ENCODE data around the gene METTL15.
"Not testable (repeated sequence)": the region's sequence is repeated elsewhere in the genome, so short reads cannot be mapped to it uniquely, and the experiment has no call there.

METTL15 gene

GRCh38 chr11:28168718-28169117 is 60.5 kb downstream of the METTL15 start:
- no peaks in the 10 kb centered on the region for H3K27me3 ChIP-seq (ENCODE audit: control insufficient read depth, insufficient read depth, low read length, poor library complexity, severe bottlenecking)
- H3K9me3 ChIP-seq (ENCODE audit: control insufficient read depth, low read length): no peaks in the 10 kb centered on the region
- H3K4me1 ChIP-seq (ENCODE audit: control insufficient read depth, insufficient read depth, low read length): no peaks in the 10 kb centered on the region
- H3K27ac ChIP-seq (ENCODE audit: insufficient read depth, low read depth, low read length, poor library complexity, severe bottlenecking): no peak overlapping the region
- WGBS, 2 experiments: 91 to 94% methylated on average over 2 of the region's 2 CpGs
- no peak overlapping the region for H3K4me3 ChIP-seq (ENCODE audit: insufficient read depth, low read depth, low read length)
- H3K36me3 ChIP-seq (ENCODE audit: control insufficient read depth, insufficient read depth, low read length): no peaks in the 10 kb centered on the region

GRCh38 chr11:28169816-28170215 is 61.6 kb downstream of the METTL15 start:
- 90 to 100% methylated on average over 1 of the region's 1 CpG for WGBS, 2 experiments
- Histone ChIP-seq H3K4me1 (ENCODE audit: control insufficient read depth, insufficient read depth, low read length) (no peaks in the 10 kb centered on the region), H3K27me3 (ENCODE audit: control insufficient read depth, insufficient read depth, low read length, poor library complexity, severe bottlenecking) (no peaks in the 10 kb centered on the region), H3K27ac (ENCODE audit: insufficient read depth, low read depth, low read length, poor library complexity, severe bottlenecking) (no peak overlapping the region), H3K4me3 (ENCODE audit: insufficient read depth, low read depth, low read length) (no peak overlapping the region), H3K36me3 (ENCODE audit: control insufficient read depth, insufficient read depth, low read length) (no peaks in the 10 kb centered on the region), H3K9me3 (ENCODE audit: control insufficient read depth, low read length) (no peaks in the 10 kb centered on the region)

GRCh38 chr11:28170759-28171158 is 62.6 kb downstream of the METTL15 start:
- Histone ChIP-seq H3K27ac (ENCODE audit: insufficient read depth, low read depth, low read length, poor library complexity, severe bottlenecking) (no peak overlapping the region), H3K27me3 (ENCODE audit: control insufficient read depth, insufficient read depth, low read length, poor library complexity, severe bottlenecking) (no peaks in the 10 kb centered on the region)
- WGBS, 2 experiments: 94 to 95% methylated on average over 4 of the region's 4 CpGs

GRCh38 chr11:28176351-28176750 is 68.2 kb downstream of the METTL15 start:
- no peaks in the 10 kb centered on the region for H3K36me3 ChIP-seq (ENCODE audit: control insufficient read depth, insufficient read depth, low read length)
- WGBS, 2 experiments: 88 to 89% methylated on average over 1 of the region's 1 CpG
- no peaks in the 10 kb centered on the region for H3K27me3 ChIP-seq (ENCODE audit: control insufficient read depth, insufficient read depth, low read length, poor library complexity, severe bottlenecking)
- H3K4me1 ChIP-seq (ENCODE audit: control insufficient read depth, insufficient read depth, low read length): no peaks in the 10 kb centered on the region
- no peak overlapping the region for H3K4me3 ChIP-seq (ENCODE audit: insufficient read depth, low read depth, low read length)
- no peaks in the 10 kb centered on the region for H3K9me3 ChIP-seq (ENCODE audit: control insufficient read depth, low read length)
- H3K27ac ChIP-seq (ENCODE audit: insufficient read depth, low read depth, low read length, poor library complexity, severe bottlenecking): no peak overlapping the region

More at GRCh38 chr11:28170759-28171158, 62.6 kb downstream of the METTL15 start:
- H3K4me1 ChIP-seq (ENCODE audit: control insufficient read depth, insufficient read depth, low read length): no peaks in the 10 kb centered on the region
- no peaks in the 10 kb centered on the region for H3K9me3 ChIP-seq (ENCODE audit: control insufficient read depth, low read length)
- no peak overlapping the region for H3K4me3 ChIP-seq (ENCODE audit: insufficient read depth, low read depth, low read length)
- H3K36me3 ChIP-seq (ENCODE audit: control insufficient read depth, insufficient read depth, low read length): no peaks in the 10 kb centered on the region

GRCh38 chr11:28195449-28195848 is 87.3 kb downstream of the METTL15 start:
- Histone ChIP-seq H3K27me3 (ENCODE audit: control insufficient read depth, insufficient read depth, low read length, poor library complexity, severe bottlenecking) (no peaks in the 10 kb centered on the region), H3K36me3 (ENCODE audit: control insufficient read depth, insufficient read depth, low read length) (no peaks in the 10 kb centered on the region), H3K4me3 (ENCODE audit: insufficient read depth, low read depth, low read length) (no peak overlapping the region), H3K27ac (ENCODE audit: insufficient read depth, low read depth, low read length, poor library complexity, severe bottlenecking) (no peak overlapping the region), H3K9me3 (ENCODE audit: control insufficient read depth, low read length) (no peaks in the 10 kb centered on the region), H3K4me1 (ENCODE audit: control insufficient read depth, insufficient read depth, low read length) (no peaks in the 10 kb centered on the region)
- 82 to 95% methylated on average over 2 of the region's 2 CpGs for WGBS, 2 experiments

- Histone ChIP-seq H3K27me3 (ENCODE audit: control insufficient read depth, insufficient read depth, low read length, poor library complexity, severe bottlenecking) (no peaks in the 10 kb centered on the region), H3K9me3 (ENCODE audit: control insufficient read depth, low read length) (no peaks in the 10 kb centered on the region), H3K27ac (ENCODE audit: insufficient read depth, low read depth, low read length, poor library complexity, severe bottlenecking) (no peak overlapping the region), H3K36me3 (ENCODE audit: control insufficient read depth, insufficient read depth, low read length) (no peaks in the 10 kb centered on the region), H3K4me3 (ENCODE audit: insufficient read depth, low read depth, low read length) (no peak overlapping the region), H3K4me1 (ENCODE audit: control insufficient read depth, insufficient read depth, low read length) (no peaks in the 10 kb centered on the region)
- 90 to 100% methylated on average over 1 of the region's 1 CpG for whole genome bisulfite sequencing, 2 experiments
Measured at GRCh38 chr11:28209906-28210305, 101.7 kb downstream of the METTL15 start.

GRCh38 chr11:28222063-28222462 is 113.9 kb downstream of the METTL15 start:
- not testable (repeated sequence) for H3K4me1 ChIP-seq (ENCODE audit: control insufficient read depth, insufficient read depth, low read length); H3K27me3 ChIP-seq (ENCODE audit: control insufficient read depth, insufficient read depth, low read length, poor library complexity, severe bottlenecking); H3K9me3 ChIP-seq (ENCODE audit: control insufficient read depth, low read length); H3K36me3 ChIP-seq (ENCODE audit: control insufficient read depth, insufficient read depth, low read length); H3K27ac ChIP-seq (ENCODE audit: insufficient read depth, low read depth, low read length, poor library complexity, severe bottlenecking); H3K4me3 ChIP-seq (ENCODE audit: insufficient read depth, low read depth, low read length)
- WGBS, 2 experiments: 93 to 94% methylated on average over 9 of the region's 9 CpGs

- no peaks in the 10 kb centered on the region for H3K4me1 ChIP-seq (ENCODE audit: control insufficient read depth, insufficient read depth, low read length)
- no peaks in the 10 kb centered on the region for H3K9me3 ChIP-seq (ENCODE audit: control insufficient read depth, low read length)
- H3K4me3 ChIP-seq (ENCODE audit: insufficient read depth, low read depth, low read length): no peak overlapping the region
- H3K27me3 ChIP-seq (ENCODE audit: control insufficient read depth, insufficient read depth, low read length, poor library complexity, severe bottlenecking): no peaks in the 10 kb centered on the region
- WGBS, 2 experiments: no CpG with 5 or more reads among the region's 1 CpG
- no peaks in the 10 kb centered on the region for H3K36me3 ChIP-seq (ENCODE audit: control insufficient read depth, insufficient read depth, low read length)
- no peak overlapping the region for H3K27ac ChIP-seq (ENCODE audit: insufficient read depth, low read depth, low read length, poor library complexity, severe bottlenecking)
Measured at GRCh38 chr11:28223577-28223976, 115.4 kb downstream of the METTL15 start.

- H3K9me3 ChIP-seq (ENCODE audit: control insufficient read depth, low read length): no peaks in the 10 kb centered on the region
- H3K36me3 ChIP-seq (ENCODE audit: control insufficient read depth, insufficient read depth, low read length): no peaks in the 10 kb centered on the region
- no peak overlapping the region for H3K27ac ChIP-seq (ENCODE audit: insufficient read depth, low read depth, low read length, poor library complexity, severe bottlenecking)
- no CpG with 5 or more reads among the region's 2 CpGs for WGBS, 2 experiments
- no peak overlapping the region for H3K4me3 ChIP-seq (ENCODE audit: insufficient read depth, low read depth, low read length)
- no peaks in the 10 kb centered on the region for H3K27me3 ChIP-seq (ENCODE audit: control insufficient read depth, insufficient read depth, low read length, poor library complexity, severe bottlenecking)
- H3K4me1 ChIP-seq (ENCODE audit: control insufficient read depth, insufficient read depth, low read length): no peaks in the 10 kb centered on the region
Measured at GRCh38 chr11:28223994-28224393, 115.8 kb downstream of the METTL15 start.

GRCh38 chr11:28227460-28227859 is 119.3 kb downstream of the METTL15 start:
- H3K4me1 ChIP-seq (ENCODE audit: control insufficient read depth, insufficient read depth, low read length): no peaks in the 10 kb centered on the region
- WGBS, 2 experiments: 95 to 96% methylated on average over 1 of the region's 1 CpG
- no peaks in the 10 kb centered on the region for H3K36me3 ChIP-seq (ENCODE audit: control insufficient read depth, insufficient read depth, low read length)
- H3K27ac ChIP-seq (ENCODE audit: insufficient read depth, low read depth, low read length, poor library complexity, severe bottlenecking): no peak overlapping the region
- H3K4me3 ChIP-seq (ENCODE audit: insufficient read depth, low read depth, low read length): no peak overlapping the region
- no peaks in the 10 kb centered on the region for H3K9me3 ChIP-seq (ENCODE audit: control insufficient read depth, low read length)
- no peaks in the 10 kb centered on the region for H3K27me3 ChIP-seq (ENCODE audit: control insufficient read depth, insufficient read depth, low read length, poor library complexity, severe bottlenecking)

- no peak overlapping the region for H3K27ac ChIP-seq (ENCODE audit: insufficient read depth, low read depth, low read length, poor library complexity, severe bottlenecking)
- H3K9me3 ChIP-seq (ENCODE audit: control insufficient read depth, low read length): no peaks in the 10 kb centered on the region
- no peaks in the 10 kb centered on the region for H3K27me3 ChIP-seq (ENCODE audit: control insufficient read depth, insufficient read depth, low read length, poor library complexity, severe bottlenecking)
- no peaks in the 10 kb centered on the region for H3K36me3 ChIP-seq (ENCODE audit: control insufficient read depth, insufficient read depth, low read length)
- no peak overlapping the region for H3K4me3 ChIP-seq (ENCODE audit: insufficient read depth, low read depth, low read length)
- no peaks in the 10 kb centered on the region for H3K4me1 ChIP-seq (ENCODE audit: control insufficient read depth, insufficient read depth, low read length)
Measured at GRCh38 chr11:28228196-28228895, 120.2 kb downstream of the METTL15 start.
